Hippocampal formation (tissue), 2 donors: Measurements from ENCODE around the gene FKBP11.

Experiments
- DNase-seq, 2 donors: peaks; one replicate each; lab custom pipeline; 2025; lab: John Stamatoyannopoulos, UW

Gene FKBP11

DNA sequence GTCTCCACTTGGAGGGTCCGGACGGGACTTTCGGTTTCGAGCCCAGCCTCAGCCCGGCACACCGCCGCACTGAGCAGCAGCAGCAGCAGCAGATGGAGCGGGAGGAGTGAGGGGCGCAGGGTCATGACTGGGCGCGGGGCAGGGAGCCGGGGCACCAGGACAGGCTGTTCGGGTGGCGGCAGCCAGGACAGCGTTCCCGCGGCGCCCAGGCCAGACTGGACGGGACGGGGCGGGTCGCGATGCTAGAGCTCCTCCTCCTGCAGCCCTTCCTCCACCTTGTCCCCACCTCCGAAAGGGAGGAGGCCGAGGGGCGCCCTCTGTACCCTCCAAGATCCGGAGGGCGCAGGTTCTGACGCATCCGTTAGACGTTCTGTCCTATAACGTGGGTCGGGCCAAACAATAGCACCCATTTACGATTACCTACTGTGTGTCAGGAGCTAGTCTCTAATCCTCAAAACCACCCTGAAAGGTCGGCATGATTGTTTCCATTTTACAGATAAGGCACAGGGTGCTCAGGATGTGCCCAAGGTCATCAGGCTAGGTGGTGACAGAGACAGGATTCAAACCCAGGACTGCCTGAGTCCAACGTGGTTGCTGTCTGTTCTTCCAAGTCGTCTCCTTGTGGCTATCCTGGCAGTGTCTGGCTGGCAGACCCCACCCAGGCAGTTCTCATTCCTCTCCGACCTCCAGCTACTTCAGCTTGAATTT is at the start of gene FKBP11:
FKBP11 (minus strand) TSS at position 189 of the 708 bp plus-strand sequence; CDS start at position 125, 64 bp downstream.
- DNase-seq = peak in 1 of 2 donors; percentile 6

DNA sequence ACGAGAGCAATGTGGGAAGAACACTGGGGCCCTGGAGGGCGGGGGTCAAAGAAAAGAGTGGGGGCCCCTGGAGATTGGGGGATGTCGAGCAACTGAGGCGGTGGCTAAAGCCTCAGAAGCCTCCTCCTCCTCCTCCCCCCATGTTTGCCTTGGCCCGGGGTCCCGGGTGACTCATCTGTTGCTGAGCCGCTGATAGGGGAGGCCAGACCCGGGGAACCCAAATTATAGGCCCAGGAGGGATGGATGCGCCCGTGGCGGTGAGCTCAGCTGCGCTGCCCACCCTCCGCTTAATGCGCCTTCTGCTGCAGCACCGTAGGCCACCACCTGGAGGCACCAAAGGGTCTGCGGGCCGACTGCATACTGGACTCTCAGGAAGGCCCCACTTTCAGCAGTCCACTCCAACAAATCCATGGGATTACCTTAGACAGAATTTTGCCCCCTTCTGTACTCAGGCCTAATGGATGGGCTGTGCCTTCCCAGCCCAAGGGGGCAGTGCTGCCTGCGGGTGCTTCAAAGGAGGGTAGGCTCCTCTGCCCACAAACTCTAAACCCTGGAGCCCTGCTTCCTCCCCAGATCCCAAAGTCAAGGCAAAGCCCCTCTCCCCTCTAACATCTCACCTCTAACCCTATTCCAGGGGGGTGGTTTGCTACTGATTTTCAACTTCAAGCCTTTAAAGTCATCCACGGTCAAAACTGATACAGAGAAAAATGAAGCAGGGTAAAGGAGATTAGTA is 48.8 kb upstream of the FKBP11 start:
- no peak for DNase-seq

- DNase-seq = no peak
Measured at GRCh38 chr12:48973531-48973930, 48.2 kb upstream of the FKBP11 start.

DNA sequence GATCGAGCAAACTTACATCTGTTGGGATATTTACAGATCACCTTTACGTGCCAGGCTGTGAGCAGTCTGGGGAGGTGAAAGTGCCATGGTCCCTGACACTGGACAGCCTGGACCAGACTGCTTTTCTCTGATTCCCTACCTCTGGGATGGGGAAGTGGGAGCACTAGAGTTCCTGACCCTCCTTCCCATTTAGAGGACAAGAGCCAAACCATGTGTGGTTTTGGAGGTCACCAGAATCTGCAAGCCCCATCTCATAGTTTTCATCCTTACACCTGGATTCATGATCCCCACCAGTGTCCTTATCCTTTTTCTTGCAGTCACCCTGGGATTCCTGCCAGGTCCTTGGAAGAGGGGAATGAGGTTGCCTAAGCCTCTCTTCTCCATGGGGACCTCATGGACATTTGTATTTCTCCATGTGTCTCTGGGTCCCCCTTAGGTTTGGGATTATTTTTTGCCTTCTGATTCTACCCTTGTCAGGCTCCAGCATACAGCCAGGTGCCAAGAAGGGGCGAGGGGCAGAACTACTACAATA is 47.7 kb upstream of the FKBP11 start:
- DNase-seq = no peak

DNA sequence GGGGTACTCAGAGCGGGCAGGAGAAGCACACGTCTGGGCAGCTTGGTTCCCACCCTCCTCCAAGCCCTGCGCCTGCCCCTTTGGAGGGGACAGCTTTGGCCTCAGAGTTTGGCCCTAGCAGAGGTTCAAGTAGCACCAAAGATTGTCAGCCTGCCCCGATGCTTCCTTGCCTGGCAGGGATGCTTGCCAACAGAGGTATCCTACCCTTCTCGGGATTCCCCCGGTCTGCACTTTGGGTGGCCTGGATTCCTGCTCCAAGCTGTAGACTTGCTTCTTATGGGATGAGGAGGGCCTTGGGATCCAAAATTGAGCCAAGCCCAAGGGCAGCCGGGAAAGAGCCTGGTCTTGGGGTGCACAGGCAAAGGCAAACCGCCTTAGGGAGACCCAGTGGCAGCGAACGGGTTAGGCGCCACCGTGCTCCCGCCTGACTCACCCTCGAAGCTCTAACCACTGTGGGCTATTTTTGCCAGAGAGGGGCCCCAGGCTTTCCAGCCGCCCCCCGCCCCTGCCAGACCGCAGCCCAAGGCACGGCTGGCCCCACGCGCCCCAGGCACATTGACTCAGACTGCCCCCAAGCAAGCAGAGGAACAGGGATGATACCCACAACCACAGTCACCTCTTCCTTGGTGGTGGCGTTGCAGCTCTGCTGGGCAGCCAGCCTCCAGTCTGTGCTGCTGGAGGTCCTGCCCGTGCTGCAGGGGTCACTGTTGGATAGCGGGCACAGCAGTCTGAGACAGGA is 47.1 kb upstream of the FKBP11 start:
- no peak for DNase-seq

DNA sequence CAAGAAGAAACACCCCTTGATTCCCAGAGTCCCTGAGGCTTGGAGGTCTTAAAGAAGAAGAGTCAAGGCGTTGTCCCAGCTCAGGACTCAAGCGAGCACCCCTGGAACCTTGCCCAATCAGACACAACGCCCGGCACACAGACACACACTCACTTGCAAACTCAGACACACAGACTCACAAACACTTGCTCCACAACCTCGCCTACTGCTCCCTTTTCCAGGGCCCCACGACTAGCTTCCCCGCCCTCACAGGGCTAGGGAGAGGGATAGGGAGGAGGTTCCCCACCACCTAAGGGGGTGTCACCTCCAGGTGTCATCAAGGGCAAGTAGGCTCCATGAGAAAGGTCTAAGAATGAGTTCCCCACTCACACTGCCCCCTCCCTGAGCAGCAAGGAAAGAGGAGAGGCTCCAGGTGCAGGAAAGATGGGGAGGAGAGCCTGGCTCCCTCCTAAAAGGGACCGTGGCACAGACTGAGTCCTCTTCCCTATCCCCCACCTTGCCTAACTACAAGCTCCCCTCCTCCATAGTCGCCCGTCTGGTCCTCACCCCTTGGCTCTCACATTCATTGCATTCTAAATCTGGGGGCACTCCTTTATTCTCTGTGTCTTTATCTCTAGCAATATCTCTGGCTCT is 45.5 kb upstream of the FKBP11 start:
- no peak for DNase-seq

- DNase-seq = no peak
Measured at GRCh38 chr12:48969833-48970701, 44.8 kb upstream of the FKBP11 start.

- no peak for DNase-seq
Measured at GRCh38 chr12:48969160-48969771, 44.0 kb upstream of the FKBP11 start.

- DNase-seq = no peak
Measured at GRCh38 chr12:48968467-48968866, 43.2 kb upstream of the FKBP11 start.

DNA sequence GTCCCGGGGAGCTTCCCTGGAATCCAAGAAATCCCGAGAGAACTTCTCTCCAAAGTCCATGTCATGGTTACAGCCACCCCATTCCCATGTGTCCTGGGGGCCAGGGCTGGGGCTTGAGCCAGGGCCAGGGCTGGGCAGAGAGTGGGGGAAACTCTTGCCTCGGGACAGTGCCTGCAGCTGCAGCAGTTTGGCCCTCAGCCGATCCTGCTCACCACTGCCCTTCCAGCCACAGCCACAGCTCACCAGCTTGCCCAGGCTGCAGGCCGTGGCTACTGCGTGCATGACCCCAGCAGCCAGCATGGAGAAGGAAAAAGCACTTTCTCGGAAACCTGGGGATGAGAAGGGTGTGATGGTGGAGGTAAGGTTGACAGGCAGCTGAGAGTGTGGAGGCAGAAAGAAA is 42.7 kb upstream of the FKBP11 start:
- DNase-seq = no peak

- no peak for DNase-seq
Measured at GRCh38 chr12:48966177-48966895, 41.0 kb upstream of the FKBP11 start.

- no peak for DNase-seq
Measured at GRCh38 chr12:48965298-48965838, 40.1 kb upstream of the FKBP11 start.

GRCh38 chr12:48961801-48962200 is 36.5 kb upstream of the FKBP11 start:
- no peak for DNase-seq

DNA sequence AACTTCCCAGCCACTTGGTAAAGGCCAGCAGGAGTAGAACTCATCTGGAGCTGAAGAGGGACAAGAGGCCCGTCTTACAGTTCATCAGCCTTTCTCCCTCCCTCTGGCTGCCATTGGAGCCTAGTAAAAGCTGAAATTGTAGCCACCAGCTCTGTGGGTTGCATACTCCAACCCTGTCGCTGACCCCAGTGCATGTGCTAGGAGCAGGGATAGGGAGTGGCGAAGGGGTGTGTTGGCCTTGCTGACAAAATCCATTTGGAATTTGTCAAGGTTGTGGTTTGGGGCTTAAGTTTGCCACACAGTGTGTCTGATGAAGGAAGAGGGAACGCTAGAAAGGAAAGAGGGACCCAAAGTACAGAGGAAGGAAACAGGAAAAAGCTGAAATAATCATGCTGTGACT is 36.0 kb upstream of the FKBP11 start:
- DNase-seq = no peak

GRCh38 chr12:48960834-48961233 is 35.5 kb upstream of the FKBP11 start:
- DNase-seq = no peak

- no peak for DNase-seq
Measured at GRCh38 chr12:48958049-48958388, 32.7 kb upstream of the FKBP11 start.

GRCh38 chr12:48957141-48958048 is 32.1 kb upstream of the FKBP11 start, which contains the start of gene ARF3:
TSS of gene ARF3 (minus strand) at chr12:48957487. CDS start at chr12:48941095, 16,392 bp downstream.
- DNase-seq = peak; percentile 79 to 80
